NB4 (cell line): ENCODE data around the gene LRRC7.

Experiments
- POLR2A ChIP-seq: IDR thresholded peaks from 2 replicates; pipeline ENCODE4 v1.6.1; 2011; ENCODE audit warnings: mild to moderate bottlenecking; ENCODE audit not compliant: insufficient read length; ENCODE audit errors: extremely low read depth
- TF ChIP-seq, protein P1 (sequence below): IDR thresholded peaks from one replicate; pipeline ENCODE4 v1.5.1; 2012; ENCODE audit warnings: low read depth, low read length

DNA sequence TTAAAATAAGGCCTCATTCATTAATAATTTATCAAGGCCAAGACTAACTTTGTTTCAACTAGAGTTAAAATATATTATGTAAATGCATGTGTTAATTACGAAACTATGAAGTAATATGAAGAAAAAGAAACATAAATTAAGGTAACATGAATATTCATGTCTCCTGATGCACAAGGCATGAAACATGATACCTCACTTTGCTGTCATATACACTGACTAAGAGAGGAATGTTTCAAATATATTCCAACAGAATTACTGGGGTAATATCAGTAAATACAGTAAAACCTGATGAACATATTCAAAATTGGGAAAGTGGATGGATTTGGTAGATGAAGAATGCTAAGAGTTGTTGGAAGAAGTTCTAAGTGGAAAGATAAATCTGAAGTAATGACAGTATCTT lies 274.6 kb downstream of the LRRC7 start:
- TF ChIP-seq, protein P1, sequence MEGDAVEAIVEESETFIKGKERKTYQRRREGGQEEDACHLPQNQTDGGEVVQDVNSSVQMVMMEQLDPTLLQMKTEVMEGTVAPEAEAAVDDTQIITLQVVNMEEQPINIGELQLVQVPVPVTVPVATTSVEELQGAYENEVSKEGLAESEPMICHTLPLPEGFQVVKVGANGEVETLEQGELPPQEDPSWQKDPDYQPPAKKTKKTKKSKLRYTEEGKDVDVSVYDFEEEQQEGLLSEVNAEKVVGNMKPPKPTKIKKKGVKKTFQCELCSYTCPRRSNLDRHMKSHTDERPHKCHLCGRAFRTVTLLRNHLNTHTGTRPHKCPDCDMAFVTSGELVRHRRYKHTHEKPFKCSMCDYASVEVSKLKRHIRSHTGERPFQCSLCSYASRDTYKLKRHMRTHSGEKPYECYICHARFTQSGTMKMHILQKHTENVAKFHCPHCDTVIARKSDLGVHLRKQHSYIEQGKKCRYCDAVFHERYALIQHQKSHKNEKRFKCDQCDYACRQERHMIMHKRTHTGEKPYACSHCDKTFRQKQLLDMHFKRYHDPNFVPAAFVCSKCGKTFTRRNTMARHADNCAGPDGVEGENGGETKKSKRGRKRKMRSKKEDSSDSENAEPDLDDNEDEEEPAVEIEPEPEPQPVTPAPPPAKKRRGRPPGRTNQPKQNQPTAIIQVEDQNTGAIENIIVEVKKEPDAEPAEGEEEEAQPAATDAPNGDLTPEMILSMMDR = no peak
- TF ChIP-seq POLR2A = no peak
